Osteocyte (in vitro differentiated cells): ENCODE results near the gene WAS. TPM values are rescaled to one million over a fixed set of nuclear protein-coding genes. Genes with fewer than 3 reads are reported as not detected.
A peak's percentile ranks its signal among the peaks of the same experiment; 100 is the strongest.

Experiments
- DNase-seq: peaks from one replicate; pipeline ENCODE4 v3.0.0; 2021; ENCODE audit warnings: mixed read lengths; ENCODE audit not compliant: unreplicated experiment; ENCODE audit errors: extremely low spot score
- H3K27ac Mint-ChIP-seq: one replicate; pipeline ENCODE4 v1.8.0; 2021; ENCODE audit warnings: mild to moderate bottlenecking, mixed read lengths; ENCODE audit not compliant: unreplicated experiment
- H3K27me3 Mint-ChIP-seq: one replicate; pipeline ENCODE4 v1.8.0; 2021; ENCODE audit warnings: mixed read lengths; ENCODE audit not compliant: unreplicated experiment
- H3K36me3 Mint-ChIP-seq: one replicate; pipeline ENCODE4 v1.8.0; 2021; ENCODE audit warnings: mixed read lengths; ENCODE audit not compliant: unreplicated experiment
- H3K4me1 Mint-ChIP-seq: one replicate; pipeline ENCODE4 v1.8.0; 2021; ENCODE audit warnings: mixed read lengths; ENCODE audit not compliant: unreplicated experiment
- H3K4me3 Mint-ChIP-seq: one replicate; pipeline ENCODE4 v1.8.0; 2021; ENCODE audit warnings: mild to moderate bottlenecking, moderate library complexity, mixed read lengths; ENCODE audit not compliant: unreplicated experiment
- H3K9me3 Mint-ChIP-seq: one replicate; pipeline ENCODE4 v1.8.0; 2021; ENCODE audit warnings: mixed read lengths; ENCODE audit not compliant: unreplicated experiment
- CTCF ChIP-seq: fragments of 200-600 bp; sonication (generic); IDR thresholded peaks from 2 replicates; pipeline ENCODE4 v1.5.0; 2021; ENCODE audit warnings: antibody characterized with exemption, mild to moderate bottlenecking, moderate library complexity
- total RNA-seq: library from RNA; stranded (reverse); gene quantifications from 2 replicates; pipeline ENCODE4 v1.2.1, GENCODE V29; 2021

Gene WAS
- total RNA-seq, 1 donor from 2014 or later: 0.19 TPM

- Mint-ChIP-seq H3K27ac (peak overlapping the region; percentile 90), H3K27me3 (no peaks in the 10 kb centered on the region), H3K4me3 (peak overlapping the region; percentile 83), H3K36me3 (peaks cover 2% of the 10 kb centered on the region), H3K9me3 (no peaks in the 10 kb centered on the region), H3K4me1 (peaks cover 14% of the 10 kb centered on the region)
- DNase-seq: no peak
- no peak for TF ChIP-seq CTCF
Observed at GRCh38 chrX:48695534-48695896, 11.9 kb downstream of the WAS start.

GRCh38 chrX:48695925-48696300, 12.3 kb downstream of the WAS start:
- DNase-seq: no peak
- no peaks in the 10 kb centered on the region for H3K27me3 Mint-ChIP-seq
- peaks cover 14% of the 10 kb centered on the region for H3K4me1 Mint-ChIP-seq
- no peaks in the 10 kb centered on the region for H3K9me3 Mint-ChIP-seq
- H3K27ac Mint-ChIP-seq: peak overlapping the region; percentile 90
- TF ChIP-seq CTCF: no peak
- H3K36me3 Mint-ChIP-seq: peaks cover 2% of the 10 kb centered on the region
- H3K4me3 Mint-ChIP-seq: peak overlapping the region; percentile 83

- peak within 1 kb of the TSS; percentile 83 for H3K4me3 Mint-ChIP-seq
- no peaks in the 10 kb centered on the region for H3K27me3 Mint-ChIP-seq
- peaks cover 14% of the 10 kb centered on the region for H3K4me1 Mint-ChIP-seq
- TF ChIP-seq CTCF: no peak
- DNase-seq: peak; percentile 96
- peak within 1 kb of the TSS; percentile 90 for H3K27ac Mint-ChIP-seq
- H3K36me3 Mint-ChIP-seq: peaks cover 2% of the 10 kb centered on the region
- no peaks in the 10 kb centered on the region for H3K9me3 Mint-ChIP-seq
Observed at GRCh38 chrX:48696301-48696908, 12.8 kb downstream of the WAS start, which contains the start of gene SUV39H1. SUV39H1 (plus strand) TSS chrX:48696734; CDS start chrX:48696785, 51 bp downstream.

GRCh38 chrX:48696909-48697727, 13.5 kb downstream of the WAS start:
- no peak for DNase-seq
- H3K36me3 Mint-ChIP-seq: peaks cover 2% of the 10 kb centered on the region
- H3K4me1 Mint-ChIP-seq: peaks cover 14% of the 10 kb centered on the region
- no peaks in the 10 kb centered on the region for H3K27me3 Mint-ChIP-seq
- H3K27ac Mint-ChIP-seq: peak overlapping the region; percentile 73
- no peaks in the 10 kb centered on the region for H3K9me3 Mint-ChIP-seq
- no peak for TF ChIP-seq CTCF
- H3K4me3 Mint-ChIP-seq: peak overlapping the region; percentile 69

- Mint-ChIP-seq H3K27ac (no peak overlapping the region), H3K27me3 (no peaks in the 10 kb centered on the region), H3K4me3 (no peak overlapping the region), H3K9me3 (no peaks in the 10 kb centered on the region), H3K4me1 (peaks cover 14% of the 10 kb centered on the region), H3K36me3 (peaks cover 2% of the 10 kb centered on the region)
- no peak for TF ChIP-seq CTCF
- DNase-seq: no peak
Observed at GRCh38 chrX:48698306-48698705, 14.7 kb downstream of the WAS start.
